ENCODE measurements around the gene SPATA7. TPM values are rescaled to one million over a fixed set of nuclear protein-coding genes. Genes with fewer than 3 reads are reported as not detected.

Gene SPATA7
- total RNA-seq, 1 experiment from 2014 or later: 8.0 TPM

DNA sequence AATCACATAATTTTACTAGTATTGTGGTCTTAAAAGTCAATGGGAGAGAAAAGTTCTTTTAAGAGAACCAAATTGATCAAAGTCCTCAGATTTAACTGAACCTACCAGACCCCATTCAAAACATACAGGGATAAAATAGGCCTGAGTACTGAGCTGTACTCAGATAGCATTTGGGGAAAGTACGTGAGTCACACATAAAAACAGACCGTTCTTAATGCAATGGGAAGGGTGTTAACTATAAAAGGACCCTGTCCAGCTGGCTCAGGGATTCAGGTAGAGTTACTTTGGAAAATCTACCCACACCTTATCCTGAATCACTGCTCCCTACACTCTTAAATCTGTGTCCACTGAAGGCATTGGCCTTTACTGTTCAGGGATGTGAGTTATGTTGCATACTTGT lies 91.4 kb downstream of the SPATA7 start (continued):
- TF ChIP-seq, protein P1, sequence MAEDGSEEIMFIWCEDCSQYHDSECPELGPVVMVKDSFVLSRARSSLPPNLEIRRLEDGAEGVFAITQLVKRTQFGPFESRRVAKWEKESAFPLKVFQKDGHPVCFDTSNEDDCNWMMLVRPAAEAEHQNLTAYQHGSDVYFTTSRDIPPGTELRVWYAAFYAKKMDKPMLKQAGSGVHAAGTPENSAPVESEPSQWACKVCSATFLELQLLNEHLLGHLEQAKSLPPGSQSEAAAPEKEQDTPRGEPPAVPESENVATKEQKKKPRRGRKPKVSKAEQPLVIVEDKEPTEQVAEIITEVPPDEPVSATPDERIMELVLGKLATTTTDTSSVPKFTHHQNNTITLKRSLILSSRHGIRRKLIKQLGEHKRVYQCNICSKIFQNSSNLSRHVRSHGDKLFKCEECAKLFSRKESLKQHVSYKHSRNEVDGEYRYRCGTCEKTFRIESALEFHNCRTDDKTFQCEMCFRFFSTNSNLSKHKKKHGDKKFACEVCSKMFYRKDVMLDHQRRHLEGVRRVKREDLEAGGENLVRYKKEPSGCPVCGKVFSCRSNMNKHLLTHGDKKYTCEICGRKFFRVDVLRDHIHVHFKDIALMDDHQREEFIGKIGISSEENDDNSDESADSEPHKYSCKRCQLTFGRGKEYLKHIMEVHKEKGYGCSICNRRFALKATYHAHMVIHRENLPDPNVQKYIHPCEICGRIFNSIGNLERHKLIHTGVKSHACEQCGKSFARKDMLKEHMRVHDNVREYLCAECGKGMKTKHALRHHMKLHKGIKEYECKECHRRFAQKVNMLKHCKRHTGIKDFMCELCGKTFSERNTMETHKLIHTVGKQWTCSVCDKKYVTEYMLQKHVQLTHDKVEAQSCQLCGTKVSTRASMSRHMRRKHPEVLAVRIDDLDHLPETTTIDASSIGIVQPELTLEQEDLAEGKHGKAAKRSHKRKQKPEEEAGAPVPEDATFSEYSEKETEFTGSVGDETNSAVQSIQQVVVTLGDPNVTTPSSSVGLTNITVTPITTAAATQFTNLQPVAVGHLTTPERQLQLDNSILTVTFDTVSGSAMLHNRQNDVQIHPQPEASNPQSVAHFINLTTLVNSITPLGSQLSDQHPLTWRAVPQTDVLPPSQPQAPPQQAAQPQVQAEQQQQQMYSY (CRISPR knock-in tag; IDR thresholded peaks at IDR 0.05): no peak
- no peak for TF ChIP-seq FOXK1 (CRISPR knock-in tag; IDR thresholded peaks at IDR 0.05)
- TF ChIP-seq, protein P2, sequence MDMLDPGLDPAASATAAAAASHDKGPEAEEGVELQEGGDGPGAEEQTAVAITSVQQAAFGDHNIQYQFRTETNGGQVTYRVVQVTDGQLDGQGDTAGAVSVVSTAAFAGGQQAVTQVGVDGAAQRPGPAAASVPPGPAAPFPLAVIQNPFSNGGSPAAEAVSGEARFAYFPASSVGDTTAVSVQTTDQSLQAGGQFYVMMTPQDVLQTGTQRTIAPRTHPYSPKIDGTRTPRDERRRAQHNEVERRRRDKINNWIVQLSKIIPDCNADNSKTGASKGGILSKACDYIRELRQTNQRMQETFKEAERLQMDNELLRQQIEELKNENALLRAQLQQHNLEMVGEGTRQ (CRISPR knock-in tag; IDR thresholded peaks at IDR 0.05): no peak
- TF ChIP-seq, protein P3, sequence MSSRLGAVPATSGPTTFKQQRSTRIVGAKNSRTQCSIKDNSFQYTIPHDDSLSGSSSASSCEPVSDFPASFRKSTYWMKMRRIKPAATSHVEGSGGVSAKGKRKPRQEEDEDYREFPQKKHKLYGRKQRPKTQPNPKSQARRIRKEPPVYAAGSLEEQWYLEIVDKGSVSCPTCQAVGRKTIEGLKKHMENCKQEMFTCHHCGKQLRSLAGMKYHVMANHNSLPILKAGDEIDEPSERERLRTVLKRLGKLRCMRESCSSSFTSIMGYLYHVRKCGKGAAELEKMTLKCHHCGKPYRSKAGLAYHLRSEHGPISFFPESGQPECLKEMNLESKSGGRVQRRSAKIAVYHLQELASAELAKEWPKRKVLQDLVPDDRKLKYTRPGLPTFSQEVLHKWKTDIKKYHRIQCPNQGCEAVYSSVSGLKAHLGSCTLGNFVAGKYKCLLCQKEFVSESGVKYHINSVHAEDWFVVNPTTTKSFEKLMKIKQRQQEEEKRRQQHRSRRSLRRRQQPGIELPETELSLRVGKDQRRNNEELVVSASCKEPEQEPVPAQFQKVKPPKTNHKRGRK (CRISPR knock-in tag; IDR thresholded peaks at IDR 0.05; ENCODE audit: borderline replicate concordance): no peak
- TF ChIP-seq, protein P4, sequence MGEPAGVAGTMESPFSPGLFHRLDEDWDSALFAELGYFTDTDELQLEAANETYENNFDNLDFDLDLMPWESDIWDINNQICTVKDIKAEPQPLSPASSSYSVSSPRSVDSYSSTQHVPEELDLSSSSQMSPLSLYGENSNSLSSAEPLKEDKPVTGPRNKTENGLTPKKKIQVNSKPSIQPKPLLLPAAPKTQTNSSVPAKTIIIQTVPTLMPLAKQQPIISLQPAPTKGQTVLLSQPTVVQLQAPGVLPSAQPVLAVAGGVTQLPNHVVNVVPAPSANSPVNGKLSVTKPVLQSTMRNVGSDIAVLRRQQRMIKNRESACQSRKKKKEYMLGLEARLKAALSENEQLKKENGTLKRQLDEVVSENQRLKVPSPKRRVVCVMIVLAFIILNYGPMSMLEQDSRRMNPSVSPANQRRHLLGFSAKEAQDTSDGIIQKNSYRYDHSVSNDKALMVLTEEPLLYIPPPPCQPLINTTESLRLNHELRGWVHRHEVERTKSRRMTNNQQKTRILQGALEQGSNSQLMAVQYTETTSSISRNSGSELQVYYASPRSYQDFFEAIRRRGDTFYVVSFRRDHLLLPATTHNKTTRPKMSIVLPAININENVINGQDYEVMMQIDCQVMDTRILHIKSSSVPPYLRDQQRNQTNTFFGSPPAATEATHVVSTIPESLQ (CRISPR knock-in tag; IDR thresholded peaks at IDR 0.05): no peak

DNA sequence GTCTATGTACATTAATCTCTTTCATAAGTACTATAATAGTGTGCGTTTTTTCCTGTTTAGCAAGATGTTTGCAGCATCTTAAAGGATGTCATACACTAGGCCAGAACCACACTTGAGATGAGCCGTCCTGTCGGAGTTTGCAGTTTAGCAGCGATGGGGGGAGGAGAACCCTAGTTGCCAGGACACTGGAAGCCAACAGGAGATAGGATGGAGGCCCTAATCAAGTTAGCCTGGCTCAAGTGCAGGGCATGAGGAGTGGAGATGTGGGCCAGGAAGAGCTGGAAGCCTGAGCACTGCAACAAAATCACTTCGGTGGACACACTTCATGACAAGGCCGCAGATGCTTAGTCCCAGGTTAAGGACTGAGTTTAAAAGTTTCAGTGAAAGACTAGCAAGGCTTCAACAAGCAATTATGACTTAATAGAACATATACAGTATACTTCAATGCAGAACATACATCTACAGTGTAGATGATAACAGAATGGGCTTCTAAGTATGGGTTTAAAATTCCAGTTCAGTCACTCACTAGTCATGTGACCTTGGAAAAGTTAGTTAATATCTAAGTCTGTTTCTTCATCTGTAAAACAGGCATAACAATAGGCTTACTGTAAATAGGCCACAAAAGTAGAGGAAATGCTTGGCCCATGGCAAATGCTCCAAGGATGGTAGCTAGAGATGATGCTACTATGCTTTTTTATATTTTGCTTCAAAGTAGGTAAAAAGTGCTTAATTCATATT lies 92.2 kb downstream of the SPATA7 start:
- ATAC-seq (no peak), DNase-seq (ENCODE audit: low spot score) (no peak)
- POLR2A ChIA-PET: no interaction called here
- TF ChIP-seq RORB (CRISPR knock-in tag; IDR thresholded peaks at IDR 0.05) (no peak), CBFB (CRISPR knock-in tag; IDR thresholded peaks at IDR 0.05; ENCODE audit: low read depth) (no peak), ESRRA (CRISPR knock-in tag; IDR thresholded peaks at IDR 0.05; ENCODE audit: borderline replicate concordance) (no peak), NFATC4 (CRISPR knock-in tag; IDR thresholded peaks at IDR 0.05) (no peak), ZNF263 (CRISPR knock-in tag; IDR thresholded peaks at IDR 0.05; ENCODE audit: low read depth) (no peak), SMAD4 (CRISPR knock-in tag; IDR thresholded peaks at IDR 0.05) (no peak), NR3C1 (CRISPR knock-in tag; conservative IDR thresholded peaks at IDR 0.05; ENCODE audit: low read depth) (no peak), CREB1 (CRISPR knock-in tag; IDR thresholded peaks at IDR 0.05) (no peak)
- TF ChIP-seq, protein P5, sequence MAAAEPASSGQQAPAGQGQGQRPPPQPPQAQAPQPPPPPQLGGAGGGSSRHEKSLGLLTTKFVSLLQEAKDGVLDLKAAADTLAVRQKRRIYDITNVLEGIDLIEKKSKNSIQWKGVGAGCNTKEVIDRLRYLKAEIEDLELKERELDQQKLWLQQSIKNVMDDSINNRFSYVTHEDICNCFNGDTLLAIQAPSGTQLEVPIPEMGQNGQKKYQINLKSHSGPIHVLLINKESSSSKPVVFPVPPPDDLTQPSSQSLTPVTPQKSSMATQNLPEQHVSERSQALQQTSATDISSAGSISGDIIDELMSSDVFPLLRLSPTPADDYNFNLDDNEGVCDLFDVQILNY (CRISPR knock-in tag; IDR thresholded peaks at IDR 0.05): no peak
- TF ChIP-seq, protein P6, sequence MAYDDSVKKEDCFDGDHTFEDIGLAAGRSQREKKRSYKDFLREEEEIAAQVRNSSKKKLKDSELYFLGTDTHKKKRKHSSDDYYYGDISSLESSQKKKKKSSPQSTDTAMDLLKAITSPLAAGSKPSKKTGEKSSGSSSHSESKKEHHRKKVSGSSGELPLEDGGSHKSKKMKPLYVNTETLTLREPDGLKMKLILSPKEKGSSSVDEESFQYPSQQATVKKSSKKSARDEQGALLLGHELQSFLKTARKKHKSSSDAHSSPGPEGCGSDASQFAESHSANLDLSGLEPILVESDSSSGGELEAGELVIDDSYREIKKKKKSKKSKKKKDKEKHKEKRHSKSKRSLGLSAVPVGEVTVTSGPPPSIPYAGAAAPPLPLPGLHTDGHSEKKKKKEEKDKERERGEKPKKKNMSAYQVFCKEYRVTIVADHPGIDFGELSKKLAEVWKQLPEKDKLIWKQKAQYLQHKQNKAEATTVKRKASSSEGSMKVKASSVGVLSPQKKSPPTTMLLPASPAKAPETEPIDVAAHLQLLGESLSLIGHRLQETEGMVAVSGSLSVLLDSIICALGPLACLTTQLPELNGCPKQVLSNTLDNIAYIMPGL (CRISPR knock-in tag; IDR thresholded peaks at IDR 0.05): no peak
- Mint-ChIP-seq H3K4me1 (peaks cover 19% of the 10 kb centered on the region), H3K4me3 (no peak overlapping the region), H3K27ac (no peak overlapping the region), H3K9me3 (no peaks in the 10 kb centered on the region), H3K36me3 (peaks cover 12% of the 10 kb centered on the region), H3K27me3 (ENCODE audit: low read depth) (no peaks in the 10 kb centered on the region)
- CTCF ChIA-PET: no interaction called here

Measured in WTC11 (cell line).